ENCODE measurements around the gene OR11H7. TPM values are rescaled to one million over a fixed set of nuclear protein-coding genes. Genes with fewer than 3 reads are reported as not detected.
A peak's percentile ranks its signal among the peaks of the same experiment; 100 is the strongest.
"Not testable (repeated sequence)": the region's sequence is repeated elsewhere in the genome, so short reads cannot be mapped to it uniquely, and the experiment has no call there.

OR11H7 gene
- total RNA-seq (2014; rRNA removed; shearing (Covaris generic); ENCODE audit: low replicate concordance), result not detected in 2 replicates

DNA sequence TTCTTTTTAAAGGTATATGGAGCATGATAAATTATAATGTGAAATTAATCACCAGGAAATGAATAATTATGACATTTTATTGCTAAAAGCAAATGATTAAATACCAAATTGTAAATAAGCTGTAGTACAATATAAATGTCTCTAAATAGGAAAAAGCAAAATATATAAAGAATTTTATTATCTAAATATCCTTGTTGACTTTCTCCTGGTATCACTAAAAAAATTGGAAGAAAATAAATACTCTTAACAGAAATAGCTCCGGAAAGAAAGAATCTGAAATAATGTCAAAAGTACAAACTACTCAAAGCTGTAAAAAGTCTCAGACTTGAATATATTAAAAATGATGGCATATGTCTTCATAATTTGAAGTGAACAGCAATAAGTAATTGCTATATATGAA, at the start of gene OR11H7:
Gene OR11H7 (plus strand): TSS at position 301 of the 400 bp plus-strand sequence.
- DNase-seq (ENCODE audit: low read depth), result no peak
- in situ Hi-C loops (cut with HindIII; ENCODE audit: low pct_unique_long_range_greater_than_20kb, low sequenced_read_pairs), result no loop called here

DNA sequence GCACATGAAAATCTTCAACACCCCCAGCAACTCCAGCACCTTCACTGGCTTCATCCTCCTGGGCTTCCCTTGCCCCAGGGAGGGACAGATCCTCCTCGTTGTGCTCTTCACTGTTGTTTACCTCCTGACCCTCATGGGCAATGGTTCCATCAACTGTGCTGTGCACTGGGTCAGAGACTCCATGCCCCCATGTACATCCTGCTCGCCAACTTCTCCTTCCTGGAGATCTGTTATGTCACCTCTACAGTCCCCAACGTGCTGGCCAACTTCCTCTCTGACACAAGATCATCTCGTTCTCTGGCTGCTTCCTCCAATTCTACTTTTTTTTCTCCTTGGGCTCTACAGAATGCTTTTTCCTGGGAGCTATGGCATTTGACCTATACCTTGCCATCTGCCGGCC, 49.6 kb upstream of the OR11H7 start:
- in situ Hi-C loops (cut with HindIII; ENCODE audit: low pct_unique_long_range_greater_than_20kb, low sequenced_read_pairs), result no loop called here
- DNase-seq (ENCODE audit: low read depth), result no peak

DNA sequence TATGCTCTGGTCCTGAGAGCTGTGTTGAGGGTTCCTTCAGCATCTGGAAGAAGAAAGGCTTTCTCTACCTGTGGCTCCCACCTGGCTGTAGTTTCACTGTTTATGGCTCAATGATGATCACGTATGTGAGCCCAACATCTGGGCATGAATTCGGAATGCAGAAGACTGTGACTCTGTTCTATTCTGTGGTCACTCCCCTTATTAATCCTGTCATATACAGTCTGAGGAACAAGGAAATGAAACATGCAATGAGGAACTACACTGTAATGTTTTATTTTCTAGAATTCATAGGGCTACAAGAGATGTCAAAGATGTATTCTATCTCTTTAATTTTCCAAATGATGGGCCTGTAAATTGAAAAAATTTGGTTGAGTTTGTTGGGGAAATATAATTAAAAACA, 48.9 kb upstream of the OR11H7 start:
- DNase-seq (ENCODE audit: low read depth), result no peak
- in situ Hi-C loops (cut with HindIII; ENCODE audit: low pct_unique_long_range_greater_than_20kb, low sequenced_read_pairs), result no loop called here

DNA sequence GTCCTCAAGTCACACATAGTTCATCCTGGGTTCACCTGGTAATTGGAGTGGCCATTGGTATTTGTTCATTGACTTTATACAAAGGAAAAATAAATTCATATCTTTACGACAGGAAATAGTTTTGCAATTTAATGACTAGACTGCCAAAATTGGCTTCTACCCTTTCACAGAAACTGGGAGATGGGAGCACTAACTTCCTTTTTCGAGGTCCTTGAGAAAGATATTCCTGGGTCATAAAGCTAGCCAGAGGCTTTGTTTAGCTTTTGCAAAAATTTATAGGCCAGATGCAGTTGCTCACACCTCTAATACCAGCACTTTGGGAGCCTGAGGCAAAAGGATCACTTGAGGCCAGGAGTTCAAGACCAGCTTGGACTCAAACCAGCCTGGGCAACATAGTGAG, 48.3 kb upstream of the OR11H7 start:
- in situ Hi-C loops (cut with HindIII; ENCODE audit: low pct_unique_long_range_greater_than_20kb, low sequenced_read_pairs), result no loop called here
- no peak for DNase-seq (ENCODE audit: low read depth)

DNA sequence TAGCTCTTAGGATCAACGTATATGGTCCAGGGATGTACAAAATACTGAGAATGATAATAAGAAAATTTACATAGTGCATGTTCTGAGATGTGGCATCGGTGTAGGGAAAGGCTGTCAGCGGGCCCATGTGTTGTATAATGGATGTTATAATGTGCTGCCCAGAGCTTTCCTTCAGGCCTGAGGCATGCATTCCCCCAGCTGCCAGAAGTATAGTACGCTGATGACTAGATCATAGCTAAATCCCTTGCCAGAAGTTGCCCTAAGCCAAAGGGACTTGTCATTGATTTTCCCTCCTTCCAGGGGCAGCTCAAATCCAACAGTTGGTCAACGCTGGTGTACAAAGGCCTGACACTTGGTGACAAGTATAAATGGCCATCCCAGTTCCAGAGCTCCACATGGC, 44.6 kb upstream of the OR11H7 start:
- no peak for DNase-seq (ENCODE audit: low read depth)
- in situ Hi-C loops (cut with HindIII; ENCODE audit: low pct_unique_long_range_greater_than_20kb, low sequenced_read_pairs), result no loop called here

DNA sequence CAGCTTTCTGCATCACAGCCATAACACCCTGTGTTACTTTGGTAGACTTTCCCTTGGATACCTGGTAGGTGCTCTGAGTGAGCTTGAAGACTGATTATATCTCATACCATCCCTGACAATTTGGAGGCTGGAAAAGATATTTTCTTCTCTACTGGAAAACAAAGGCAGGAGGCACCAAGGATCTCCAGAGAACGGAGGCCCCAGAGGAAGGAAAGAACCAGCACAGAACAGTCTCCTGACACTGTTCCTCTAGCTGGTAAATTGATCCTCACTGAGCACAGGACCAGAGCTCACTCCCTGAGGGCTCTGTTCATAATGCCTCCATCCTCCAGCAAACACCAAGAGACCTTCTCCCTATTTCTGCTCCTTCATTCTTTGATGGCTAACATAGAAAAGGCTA, 38.2 kb upstream of the OR11H7 start, which contains the start of gene OR11G2:
Gene OR11G2 (plus strand): TSS at position 301 of the 400 bp plus-strand sequence. CDS start 6,542 bp downstream, outside the sequence.
- DNase-seq (ENCODE audit: low read depth), result no peak
- in situ Hi-C loops (cut with HindIII; ENCODE audit: low pct_unique_long_range_greater_than_20kb, low sequenced_read_pairs), result no loop called here

DNA sequence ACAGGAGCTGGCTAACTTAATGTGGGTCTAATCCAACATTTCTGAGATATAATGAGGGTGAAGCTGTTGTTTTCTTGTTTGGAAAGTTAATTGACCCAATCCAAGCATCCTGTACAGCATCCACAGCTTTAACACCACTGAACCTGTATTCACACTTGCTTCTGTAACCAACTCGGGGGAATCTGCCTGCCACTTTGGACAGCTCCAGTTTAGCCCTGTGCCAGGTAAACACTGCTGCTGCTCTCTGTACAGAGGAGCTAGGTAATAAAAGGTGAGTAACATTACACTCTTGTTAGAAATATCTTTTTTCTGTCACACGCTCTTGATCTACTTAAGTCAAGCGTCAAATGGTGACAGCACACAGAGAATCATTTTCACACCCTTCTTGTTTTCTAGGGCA, 37.4 kb upstream of the OR11H7 start:
- in situ Hi-C loops (cut with HindIII; ENCODE audit: low pct_unique_long_range_greater_than_20kb, low sequenced_read_pairs), result no loop called here
- DNase-seq (ENCODE audit: low read depth), result no peak

DNA sequence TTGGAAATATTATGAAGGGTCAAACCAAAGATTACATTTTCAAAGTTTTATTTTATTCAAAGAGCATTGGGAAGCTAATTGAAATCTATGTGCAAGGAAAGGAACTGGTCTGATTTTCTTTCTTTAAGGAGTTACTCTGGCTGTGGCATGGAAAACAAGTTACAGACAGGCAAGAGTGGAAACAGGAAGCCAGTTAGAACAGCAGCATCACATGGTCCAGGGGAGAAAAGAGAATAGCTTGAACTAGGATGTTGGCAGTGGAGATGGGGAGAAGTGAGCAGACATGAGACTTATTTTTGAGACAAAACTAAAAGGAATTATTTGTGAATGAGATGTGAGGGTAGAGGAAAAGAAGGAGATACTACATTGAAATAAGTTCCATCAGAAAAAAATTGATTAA, 34.7 kb upstream of the OR11H7 start:
- no peak for DNase-seq (ENCODE audit: low read depth)
- in situ Hi-C loops (cut with HindIII; ENCODE audit: low pct_unique_long_range_greater_than_20kb, low sequenced_read_pairs), result no loop called here

DNA sequence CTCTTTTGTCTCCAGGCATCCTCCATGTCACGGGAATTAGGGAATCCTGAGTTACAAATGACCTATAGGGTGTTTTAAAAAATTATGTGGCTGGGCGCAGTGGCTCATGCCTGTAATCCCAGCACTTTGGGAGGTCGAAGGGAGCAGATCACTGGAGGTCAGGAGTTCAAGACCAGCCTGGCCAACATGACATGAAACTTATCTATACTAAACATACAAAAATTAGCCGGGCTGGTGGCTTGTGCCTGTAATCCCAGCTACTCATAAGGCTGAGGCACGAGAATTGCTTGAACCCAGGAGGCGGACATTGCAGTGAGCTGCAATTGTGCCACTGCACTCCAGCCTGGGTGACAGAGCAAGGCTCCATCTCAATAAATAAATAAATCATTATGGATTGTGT, 33.6 kb upstream of the OR11H7 start:
- in situ Hi-C loops (cut with HindIII; ENCODE audit: low pct_unique_long_range_greater_than_20kb, low sequenced_read_pairs); DNase-seq (ENCODE audit: low read depth): not testable (repeated sequence)

DNA sequence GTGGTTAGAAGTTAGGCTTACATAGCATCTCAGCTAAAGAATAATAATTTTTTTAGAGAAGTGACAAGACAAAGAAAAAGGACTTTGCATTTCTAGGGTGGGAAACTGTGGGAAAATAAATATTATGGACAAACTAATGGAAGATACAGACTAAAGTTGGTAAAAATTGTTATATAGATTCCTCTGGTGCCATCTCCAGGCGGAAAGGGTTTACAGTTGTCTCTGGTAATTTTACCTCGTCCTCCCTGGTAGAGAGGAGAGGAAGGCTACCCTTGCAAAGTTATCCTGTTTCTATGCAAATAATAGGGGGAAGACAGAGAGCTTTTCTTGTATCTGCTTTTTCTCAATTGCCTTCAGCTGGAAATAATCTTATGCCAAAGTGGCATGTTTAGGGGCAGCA, 32.9 kb upstream of the OR11H7 start:
- in situ Hi-C loops (cut with HindIII; ENCODE audit: low pct_unique_long_range_greater_than_20kb, low sequenced_read_pairs), result no loop called here
- DNase-seq (ENCODE audit: low read depth), result peak; percentile 9

DNA sequence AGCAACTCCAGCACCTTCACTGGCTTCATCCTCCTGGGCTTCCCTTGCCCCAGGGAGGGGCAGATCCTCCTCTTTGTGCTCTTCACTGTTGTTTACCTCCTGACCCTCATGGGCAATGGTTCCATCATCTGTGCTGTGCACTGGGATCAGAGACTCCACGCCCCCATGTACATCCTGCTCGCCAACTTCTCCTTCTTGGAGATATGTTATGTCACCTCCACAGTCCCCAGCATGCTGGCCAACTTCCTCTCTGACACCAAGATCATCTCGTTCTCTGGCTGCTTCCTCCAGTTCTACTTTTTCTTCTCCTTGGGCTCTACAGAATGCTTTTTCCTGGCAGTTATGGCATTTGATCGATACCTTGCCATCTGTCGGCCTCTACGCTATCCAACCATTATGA, 31.3 kb upstream of the OR11H7 start:
- DNase-seq (ENCODE audit: low read depth), result no peak
- in situ Hi-C loops (cut with HindIII; ENCODE audit: low pct_unique_long_range_greater_than_20kb, low sequenced_read_pairs), result no loop called here

DNA sequence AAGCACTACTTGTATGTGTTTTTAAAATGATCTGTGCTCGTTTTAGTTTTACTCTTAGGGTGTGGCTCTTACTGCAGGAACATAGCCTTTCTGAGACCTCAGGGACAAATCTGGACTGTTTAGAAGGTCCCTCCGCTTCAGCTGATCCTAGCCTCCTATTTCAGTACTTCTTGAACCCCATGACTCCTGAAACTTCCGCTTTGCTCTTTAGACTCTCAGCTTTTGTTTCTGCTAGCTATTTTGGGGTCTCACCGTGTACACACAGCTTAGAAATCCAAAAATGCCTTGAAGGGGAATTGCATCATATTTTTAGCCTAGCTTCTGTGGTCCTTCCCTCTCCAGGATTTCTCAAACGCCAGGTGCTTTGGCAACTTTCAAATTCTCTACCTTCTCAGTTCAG, 29.8 kb upstream of the OR11H7 start:
- in situ Hi-C loops (cut with HindIII; ENCODE audit: low pct_unique_long_range_greater_than_20kb, low sequenced_read_pairs), result no loop called here
- no peak for DNase-seq (ENCODE audit: low read depth)

DNA sequence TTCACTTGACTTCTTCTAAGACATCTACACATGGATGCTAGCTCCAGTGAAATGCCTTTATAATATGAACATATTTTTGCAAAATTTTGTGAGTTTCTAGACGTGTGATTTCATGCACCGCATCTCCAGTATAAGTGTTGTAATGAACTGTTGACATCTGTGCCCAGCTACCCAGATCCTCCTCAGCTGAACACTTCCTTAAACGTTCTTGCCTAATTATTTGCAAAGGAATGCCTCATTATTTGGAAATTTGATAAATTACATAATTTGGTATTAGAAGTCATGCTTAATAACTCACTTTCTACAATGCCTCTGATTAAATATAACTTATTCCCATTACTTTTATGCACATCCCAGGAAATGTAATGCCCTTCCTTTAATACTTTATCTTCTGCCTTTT, 24.1 kb upstream of the OR11H7 start:
- in situ Hi-C loops (cut with HindIII; ENCODE audit: low pct_unique_long_range_greater_than_20kb, low sequenced_read_pairs), result no loop called here
- DNase-seq (ENCODE audit: low read depth), result no peak

DNA sequence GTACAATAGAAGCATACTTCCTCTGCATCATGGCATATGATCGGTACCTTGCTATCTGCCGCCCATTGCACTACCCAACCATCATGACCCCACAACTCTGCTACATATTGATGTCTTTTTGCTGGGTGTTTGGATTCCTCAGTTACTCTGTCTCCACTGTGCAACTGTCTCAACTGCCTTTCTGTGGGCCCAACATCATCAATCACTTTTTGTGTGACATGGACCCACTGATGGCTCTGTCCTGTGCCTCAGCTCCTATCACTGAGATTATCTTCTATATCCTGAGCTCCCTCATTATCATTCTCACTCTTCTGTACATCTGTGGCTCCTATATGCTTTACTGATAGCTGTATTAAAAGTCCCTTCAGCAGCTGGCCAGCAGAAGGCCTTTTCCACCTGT, 19.2 kb upstream of the OR11H7 start:
- in situ Hi-C loops (cut with HindIII; ENCODE audit: low pct_unique_long_range_greater_than_20kb, low sequenced_read_pairs), result no loop called here
- no peak for DNase-seq (ENCODE audit: low read depth)

DNA sequence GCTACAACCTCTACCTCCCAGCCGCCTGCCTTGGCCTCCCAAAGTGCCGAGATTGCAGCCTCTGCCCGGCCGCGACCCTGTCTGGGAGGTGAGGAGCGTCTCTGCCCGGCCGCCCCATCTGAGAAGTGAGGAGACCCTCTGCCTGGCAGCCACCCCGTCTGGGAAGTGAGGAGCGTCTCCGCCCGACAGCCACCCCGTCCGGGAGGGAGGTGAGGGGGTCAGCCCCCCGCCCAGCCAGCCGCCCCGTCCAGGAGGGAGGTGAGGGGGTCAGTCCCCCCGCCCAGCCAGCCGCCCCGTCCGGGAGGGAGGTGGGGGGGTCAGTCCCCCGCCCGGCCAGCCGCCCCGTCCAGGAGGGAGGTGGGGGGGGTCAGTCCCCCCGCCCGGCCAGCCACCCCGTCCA, 16.4 kb upstream of the OR11H7 start:
- DNase-seq (ENCODE audit: low read depth); in situ Hi-C loops (cut with HindIII; ENCODE audit: low pct_unique_long_range_greater_than_20kb, low sequenced_read_pairs): not testable (repeated sequence)

DNA sequence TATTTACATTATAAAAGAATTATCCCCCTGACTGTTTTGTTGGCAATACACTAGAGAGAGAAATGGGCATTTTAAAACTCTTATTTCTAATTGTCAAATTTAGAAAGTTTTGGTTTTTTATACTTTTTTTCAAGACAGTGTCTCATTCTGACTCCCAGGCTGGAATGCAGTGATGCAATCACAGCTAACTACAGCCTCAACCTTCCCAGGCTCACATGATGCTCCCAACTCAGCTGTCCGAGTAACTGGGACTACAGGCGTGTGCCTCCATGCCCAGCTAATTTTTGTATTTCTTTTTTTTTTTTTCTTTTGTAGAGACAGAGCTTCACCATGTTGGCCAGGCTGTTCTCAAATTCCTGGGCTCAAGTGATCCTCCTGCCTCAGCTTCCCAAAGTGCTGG, 13.6 kb upstream of the OR11H7 start:
- in situ Hi-C loops (cut with HindIII; ENCODE audit: low pct_unique_long_range_greater_than_20kb, low sequenced_read_pairs), result no loop called here
- no peak for DNase-seq (ENCODE audit: low read depth)

DNA sequence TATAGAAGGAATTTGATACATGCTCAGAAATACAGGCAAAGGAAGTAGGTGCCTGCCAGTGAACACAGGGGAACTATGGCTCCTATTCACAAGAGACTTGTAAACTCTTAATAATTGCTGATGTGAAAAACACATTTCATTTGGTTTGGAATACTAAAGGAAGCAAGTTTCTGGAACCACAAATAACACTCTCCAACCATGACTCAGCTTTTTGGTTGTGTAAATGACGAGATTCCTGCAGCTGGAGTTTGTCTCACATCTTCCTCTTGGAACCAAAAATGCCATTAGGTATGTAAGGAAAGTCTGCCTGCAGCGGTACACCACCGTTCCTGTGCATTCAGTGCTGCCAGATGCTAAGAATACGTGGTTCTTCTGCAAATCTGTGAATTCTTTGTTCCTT, 9.7 kb upstream of the OR11H7 start:
- in situ Hi-C loops (cut with HindIII; ENCODE audit: low pct_unique_long_range_greater_than_20kb, low sequenced_read_pairs), result no loop called here
- no peak for DNase-seq (ENCODE audit: low read depth)

DNA sequence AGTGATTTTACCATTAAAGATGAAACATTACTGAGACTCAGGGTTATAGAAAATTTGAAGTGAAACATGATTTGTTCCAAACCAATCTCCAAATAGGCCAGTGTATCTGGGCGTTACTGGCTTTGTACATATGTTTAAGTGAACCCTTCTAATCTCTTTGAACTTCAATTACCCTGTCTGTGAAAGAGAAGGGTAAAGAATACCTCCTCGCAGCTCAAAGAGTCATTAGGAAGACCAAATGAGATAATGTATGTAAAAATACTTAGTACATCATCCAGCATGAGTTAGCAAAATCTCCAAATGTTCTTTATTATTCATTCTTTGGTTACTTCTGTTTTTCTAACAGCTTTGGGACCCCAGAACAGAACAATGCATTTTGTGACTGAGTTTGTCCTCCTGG, 5.4 kb upstream of the OR11H7 start, which contains the start of gene OR11H6:
Gene OR11H6 (plus strand): TSS at position 301 of the 400 bp plus-strand sequence. CDS start 0 bp downstream, at position 301.
- no peak for DNase-seq (ENCODE audit: low read depth)
- in situ Hi-C loops (cut with HindIII; ENCODE audit: low pct_unique_long_range_greater_than_20kb, low sequenced_read_pairs), result no loop called here

DNA sequence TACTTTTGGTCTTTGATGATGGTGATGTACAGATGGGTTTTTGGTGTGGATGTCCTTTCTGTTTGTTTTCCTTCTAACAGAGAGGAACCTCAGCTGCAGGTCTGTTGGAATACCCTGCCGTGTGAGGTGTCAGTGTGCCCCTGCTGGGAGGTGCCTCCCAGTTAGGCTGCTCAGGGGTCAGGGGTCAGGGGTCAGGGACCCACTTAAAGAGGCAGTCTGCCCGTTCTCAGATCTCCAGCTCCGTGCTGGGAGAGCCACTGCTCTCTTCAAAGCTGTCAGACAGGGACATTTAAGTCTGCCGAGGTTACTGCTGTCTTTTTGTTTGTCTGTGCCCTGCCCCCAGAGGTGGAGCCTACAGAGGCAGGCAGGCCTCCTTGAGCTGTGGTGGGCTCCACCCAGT, 6.6 kb downstream of the OR11H7 start:
- in situ Hi-C loops (cut with HindIII; ENCODE audit: low pct_unique_long_range_greater_than_20kb, low sequenced_read_pairs); DNase-seq (ENCODE audit: low read depth): not testable (repeated sequence)

DNA sequence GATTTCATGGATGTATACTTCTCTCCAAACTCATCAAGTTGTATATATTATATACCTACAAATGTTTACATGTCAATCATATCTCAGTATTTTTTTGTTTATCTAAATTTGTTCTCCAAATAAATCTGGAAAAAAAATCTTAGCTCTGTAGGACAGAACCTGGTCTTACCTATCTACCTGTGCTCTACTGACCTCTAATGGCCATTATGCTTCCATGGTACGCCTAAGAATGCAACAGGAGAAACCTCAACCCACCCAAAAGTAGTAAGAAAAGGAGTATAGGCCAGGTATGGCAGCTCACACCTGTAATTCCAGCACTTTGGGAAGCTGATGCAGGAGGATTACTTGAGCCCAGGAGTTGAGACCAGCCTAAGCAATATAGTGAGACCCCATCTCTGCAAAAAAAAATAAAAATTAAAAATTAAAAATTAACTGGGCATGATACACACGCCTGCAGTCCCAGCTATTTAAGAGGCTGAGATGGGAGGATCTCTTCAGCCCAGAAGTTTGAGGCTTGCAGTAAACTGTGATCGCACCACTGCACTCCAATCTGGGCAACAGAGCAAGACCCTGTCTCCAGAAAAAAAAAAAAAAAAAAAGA, 19.0 kb downstream of the OR11H7 start:
- no peak for DNase-seq (ENCODE audit: low read depth)
- in situ Hi-C loops (cut with HindIII; ENCODE audit: low pct_unique_long_range_greater_than_20kb, low sequenced_read_pairs), result no loop called here

All from Caki2 (cell line).